Naive thymus-derived CD4-positive, alpha-beta T cell (primary cell): ENCODE data around the gene MARCO. TPM values are rescaled to one million over a fixed set of nuclear protein-coding genes. Genes with fewer than 3 reads are reported as not detected.
A peak's percentile ranks its signal among the peaks of the same experiment; 100 is the strongest.

Source experiments
- ATAC-seq: fragments of 150-1000 bp; cut with Tn5 transposase; 2 replicates; pipeline ENCODE4 v1.10.0; 2021; ENCODE audit warnings: mild to moderate bottlenecking, moderate library complexity
- CTCF ChIA-PET: fragments of 350-600 bp; sonication (Branson Sonifier 250); formaldehyde crosslinking; loops from one replicate; lab custom pipeline; 2021; ENCODE audit warnings: antibody characterized with exemption; lab: Charles Lee
- POLR2A ChIA-PET: fragments of 350-600 bp; sonication (Branson Sonifier 250); formaldehyde crosslinking; loops from one replicate; lab custom pipeline; 2021; ENCODE audit warnings: antibody characterized with exemption, inconsistent platforms; lab: Charles Lee
- DNase-seq, 9 donors: peaks; one replicate each; pipeline versions ENCODE4 v3.0.0 to v3.0.0-alpha.2; 2020 to 2022; ENCODE audit warnings: mixed read lengths in 1 of 9
- H3K27ac ChIP-seq: one replicate; pipeline ENCODE4 v1.7.0; 2013; ENCODE audit warnings: mild to moderate bottlenecking, low read depth, low read length, moderate library complexity
- H3K27me3 ChIP-seq, 2 donors: one replicate each; pipeline ENCODE4 v1.7.0; 2013; ENCODE audit warnings: low read length in 2 of 2, mild to moderate bottlenecking in 2 of 2, moderate library complexity in 2 of 2; ENCODE audit not compliant: control insufficient read depth in 2 of 2, insufficient read depth in 2 of 2
- H3K36me3 ChIP-seq, 3 experiments: 1 replicate in 2 of 3; 2 replicates in 1 of 3; pipeline ENCODE4 v1.7.0; 2013; ENCODE audit warnings: low read length in 3 of 3, mild to moderate bottlenecking in 3 of 3, moderate library complexity in 1 of 3; ENCODE audit not compliant: insufficient read depth in 3 of 3, control insufficient read depth in 2 of 3
- H3K4me1 ChIP-seq, 2 donors: one replicate each; pipeline ENCODE4 v1.7.0; 2013; ENCODE audit warnings: low read length in 2 of 2, mild to moderate bottlenecking in 2 of 2, moderate library complexity in 1 of 2; ENCODE audit not compliant: control insufficient read depth in 2 of 2, insufficient read depth in 2 of 2
- H3K4me3 ChIP-seq: 2 replicates; pipeline ENCODE4 v1.7.0; 2013; ENCODE audit warnings: mild to moderate bottlenecking, low read length
- H3K9me3 ChIP-seq, 3 experiments: 1 replicate in 2 of 3; 2 replicates in 1 of 3; pipeline ENCODE4 v1.7.0; 2013; ENCODE audit warnings: low read length in 3 of 3; ENCODE audit not compliant: control insufficient read depth in 2 of 3
- H3K27ac Mint-ChIP-seq, 9 donors: one replicate each; pipeline ENCODE4 v1.8.0; 2020 to 2022; ENCODE audit warnings: mixed read lengths in 9 of 9, mild to moderate bottlenecking in 8 of 9, moderate library complexity in 5 of 9, inconsistent platforms in 2 of 9
- H3K27me3 Mint-ChIP-seq, 5 donors: one replicate each; pipeline ENCODE4 v1.8.0; 2021 to 2022; ENCODE audit warnings: mixed read lengths in 5 of 5, mild to moderate bottlenecking in 1 of 5
- H3K36me3 Mint-ChIP-seq, 5 donors: one replicate each; pipeline ENCODE4 v1.8.0; 2020 to 2022; ENCODE audit warnings: mixed read lengths in 5 of 5, mild to moderate bottlenecking in 3 of 5, inconsistent platforms in 1 of 5
- H3K4me1 Mint-ChIP-seq, 7 donors: one replicate each; pipeline ENCODE4 v1.8.0; 2020 to 2022; ENCODE audit warnings: mixed read lengths in 7 of 7, mild to moderate bottlenecking in 3 of 7, inconsistent platforms in 1 of 7
- H3K4me3 Mint-ChIP-seq, 10 donors: one replicate each; pipeline ENCODE4 v1.8.0; 2020 to 2022; ENCODE audit warnings: mild to moderate bottlenecking in 10 of 10, mixed read lengths in 10 of 10, moderate library complexity in 6 of 10, inconsistent platforms in 2 of 10
- H3K9me3 Mint-ChIP-seq, 11 donors: one replicate each; pipeline ENCODE4 v1.8.0; 2020 to 2022; ENCODE audit warnings: mixed read lengths in 11 of 11, mild to moderate bottlenecking in 4 of 11, inconsistent platforms in 1 of 11, moderate library complexity in 1 of 11
- intact Hi-C, 2 donors: fragments of 100-400 bp; cut with micrococcal nuclease; formaldehyde crosslinking; loops; one replicate each; pipeline ENCODE4 v1.15.1; 2023
- polyA plus RNA-seq, 2 donors: library from polyadenylated mRNA; unstranded; fragments of 300-500 nt; fragmentation: Illumina TruSeq; gene quantifications; one replicate each; pipeline ENCODE4 v1.2.3, GENCODE V29; 2021
- total RNA-seq, 6 experiments: library from RNA in 5 of 6; stranded (reverse) in 5 of 6; gene quantifications; 1 replicate in 5 of 6; 2 replicates in 1 of 6; pipeline ENCODE4 v1.2.3 and lab custom pipeline; 2021 to 2026

The MARCO gene
- total and polyA plus RNA-seq, 7 experiments from 2014 or later: 0.48 to 2.6 TPM; not detected in 5

GRCh38 chr2:119005555-119005954 is 63.6 kb downstream of the MARCO start:
- POLR2A ChIA-PET: no interaction called here
- no peak overlapping the region for H3K4me3 ChIP-seq
- peaks cover 5 to 25% (median 18%) of the 10 kb centered on the region in 5 donors for H3K27me3 Mint-ChIP-seq
- peaks cover 0 to 5% (median 0%) of the 10 kb centered on the region in 5 donors for H3K36me3 Mint-ChIP-seq
- intact Hi-C loops: no loop called here
- no peaks in the 10 kb centered on the region for H3K4me1 ChIP-seq
- peaks cover 0 to 14% (median 7%) of the 10 kb centered on the region in 11 donors for H3K9me3 Mint-ChIP-seq
- no peak for DNase-seq
- H3K9me3 ChIP-seq: peaks cover 0 to 3% (median 0%) of the 10 kb centered on the region in 3 experiments
- no peak overlapping the region for H3K27ac ChIP-seq
- CTCF ChIA-PET: no interaction called here
- H3K27ac Mint-ChIP-seq: no peak overlapping the region
- H3K27me3 ChIP-seq: no peaks in the 10 kb centered on the region
- H3K4me3 Mint-ChIP-seq: no peak overlapping the region
- no peak for ATAC-seq
- no peaks in the 10 kb centered on the region for H3K36me3 ChIP-seq
- H3K4me1 Mint-ChIP-seq: no peaks in the 10 kb centered on the region

GRCh38 chr2:119006441-119006840 is 64.4 kb downstream of the MARCO start:
- no peaks in the 10 kb centered on the region for H3K36me3 ChIP-seq
- Mint-ChIP-seq H3K4me1 (no peaks in the 10 kb centered on the region), H3K27ac (no peak overlapping the region), H3K27me3 (peaks cover 11 to 31% (median 24%) of the 10 kb centered on the region in 5 donors), H3K36me3 (peaks cover 0 to 5% (median 0%) of the 10 kb centered on the region in 5 donors), H3K9me3 (peaks cover 0 to 14% (median 7%) of the 10 kb centered on the region in 11 donors), H3K4me3 (no peak overlapping the region)
- CTCF ChIA-PET: interaction anchor here (1.1 kb wide), 1 partner anchor 125 kb away, joined by 6 read pairs; no protein-coding TSS in a partner anchor
- POLR2A ChIA-PET: no interaction called here
- ATAC-seq: no peak
- intact Hi-C loops: loop anchor here in 1 of 2 donors (1.0 kb wide), 1 partner anchor 125 kb away; no protein-coding TSS in a partner anchor
- no peaks in the 10 kb centered on the region for H3K27me3 ChIP-seq
- no peak overlapping the region for H3K4me3 ChIP-seq
- no peak for DNase-seq
- H3K4me1 ChIP-seq: no peaks in the 10 kb centered on the region
- no peak overlapping the region for H3K27ac ChIP-seq
- peaks cover 0 to 3% (median 0%) of the 10 kb centered on the region in 3 experiments for H3K9me3 ChIP-seq

- peaks cover 17 to 41% (median 36%) of the 10 kb centered on the region in 5 donors for H3K27me3 Mint-ChIP-seq
- H3K9me3 Mint-ChIP-seq: peaks cover 0 to 8% (median under 1%) of the 10 kb centered on the region in 11 donors
- no peak overlapping the region for H3K27ac ChIP-seq
- peaks cover 0 to 3% (median 0%) of the 10 kb centered on the region in 3 experiments for H3K9me3 ChIP-seq
- no peak for DNase-seq
- H3K27ac Mint-ChIP-seq: no peak overlapping the region
- peaks cover 0 to 4% (median 0%) of the 10 kb centered on the region in 7 donors for H3K4me1 Mint-ChIP-seq
- H3K36me3 ChIP-seq: no peaks in the 10 kb centered on the region
- no peak overlapping the region for H3K4me3 ChIP-seq
- H3K36me3 Mint-ChIP-seq: peaks cover 0 to 5% (median 0%) of the 10 kb centered on the region in 5 donors
- peak; percentile 32 for ATAC-seq
- H3K4me3 Mint-ChIP-seq: no peak overlapping the region
- ChIA-PET CTCF (no interaction called here), POLR2A (no interaction called here)
- intact Hi-C loops: no loop called here
- H3K4me1 ChIP-seq: no peaks in the 10 kb centered on the region
- no peaks in the 10 kb centered on the region for H3K27me3 ChIP-seq
Measured at GRCh38 chr2:119008108-119008507, 66.1 kb downstream of the MARCO start.

GRCh38 chr2:119009110-119009509 is 67.1 kb downstream of the MARCO start:
- ChIA-PET POLR2A (no interaction called here), CTCF (no interaction called here)
- Mint-ChIP-seq H3K4me1 (peaks cover 0 to 4% (median 0%) of the 10 kb centered on the region in 7 donors), H3K36me3 (peaks cover 0 to 5% (median 0%) of the 10 kb centered on the region in 5 donors), H3K9me3 (peaks cover 0 to 7% (median 0%) of the 10 kb centered on the region in 11 donors), H3K27ac (no peak overlapping the region), H3K27me3 (peaks cover 17 to 41% (median 36%) of the 10 kb centered on the region in 5 donors), H3K4me3 (no peak overlapping the region)
- Histone ChIP-seq H3K27ac (no peak overlapping the region), H3K4me1 (no peaks in the 10 kb centered on the region), H3K36me3 (no peaks in the 10 kb centered on the region), H3K27me3 (no peaks in the 10 kb centered on the region), H3K9me3 (peaks cover 0 to 3% (median 0%) of the 10 kb centered on the region in 3 experiments), H3K4me3 (no peak overlapping the region)
- intact Hi-C loops: no loop called here
- no peak for DNase-seq
- ATAC-seq: no peak

GRCh38 chr2:119010336-119010735 is 68.3 kb downstream of the MARCO start:
- H3K27me3 ChIP-seq: no peaks in the 10 kb centered on the region

GRCh38 chr2:119011162-119011909 is 69.3 kb downstream of the MARCO start:
- peaks cover 0 to 7% (median 0%) of the 10 kb centered on the region in 11 donors for H3K9me3 Mint-ChIP-seq
- no peak overlapping the region for H3K27ac ChIP-seq
- POLR2A ChIA-PET: no interaction called here
- H3K27ac Mint-ChIP-seq: peak overlapping the region in 1 of 9 donors; percentile 32
- H3K36me3 ChIP-seq: no peaks in the 10 kb centered on the region
- peaks cover 0 to 5% (median 0%) of the 10 kb centered on the region in 5 donors for H3K36me3 Mint-ChIP-seq
- H3K4me3 Mint-ChIP-seq: peak overlapping the region in 1 of 10 donors; percentile 40
- peak; percentile 60 for ATAC-seq
- H3K9me3 ChIP-seq: no peaks in the 10 kb centered on the region
- no peak overlapping the region for H3K4me3 ChIP-seq
- H3K4me1 Mint-ChIP-seq: peaks cover 0 to 4% (median 0%) of the 10 kb centered on the region in 7 donors
- no peaks in the 10 kb centered on the region for H3K4me1 ChIP-seq
- CTCF ChIA-PET: no interaction called here
- DNase-seq: no peak
- peaks cover 17 to 46% (median 36%) of the 10 kb centered on the region in 5 donors for H3K27me3 Mint-ChIP-seq
- H3K27me3 ChIP-seq: no peaks in the 10 kb centered on the region
- intact Hi-C loops: no loop called here

More at GRCh38 chr2:119010336-119010735, 68.3 kb downstream of the MARCO start:
- no peaks in the 10 kb centered on the region for H3K36me3 ChIP-seq
- Mint-ChIP-seq H3K9me3 (peaks cover 0 to 7% (median 0%) of the 10 kb centered on the region in 11 donors), H3K36me3 (peaks cover 0 to 5% (median 0%) of the 10 kb centered on the region in 5 donors), H3K4me3 (no peak overlapping the region), H3K27ac (no peak overlapping the region), H3K27me3 (peaks cover 17 to 41% (median 36%) of the 10 kb centered on the region in 5 donors), H3K4me1 (peaks cover 0 to 4% (median 0%) of the 10 kb centered on the region in 7 donors)
- no peaks in the 10 kb centered on the region for H3K4me1 ChIP-seq
- H3K9me3 ChIP-seq: no peaks in the 10 kb centered on the region
- DNase-seq (no peak), ATAC-seq (no peak)
- H3K27ac ChIP-seq: no peak overlapping the region
- CTCF ChIA-PET: no interaction called here
- H3K4me3 ChIP-seq: no peak overlapping the region
- POLR2A ChIA-PET: no interaction called here
- intact Hi-C loops: no loop called here
